ENCODE measurements around the gene PRSS53. TPM values are rescaled to one million over a fixed set of nuclear protein-coding genes. Genes with fewer than 3 reads are reported as not detected.
A peak's percentile ranks its signal among the peaks of the same experiment; 100 is the strongest.
"Not testable (repeated sequence)": the region's sequence is repeated elsewhere in the genome, so short reads cannot be mapped to it uniquely, and the experiment has no call there.

The PRSS53 gene
- total RNA-seq (under 1 TPM; 0.32 to 0.90 (median 0.48) TPM), polyA plus RNA-seq (under 1 TPM; 0.17 to 0.56 (median 0.31) TPM)
- long read RNA-seq, donor 1, result 0 reads
- long read RNA-seq, donor 2, partial matches to known transcripts, result 0 of 1 reads
- long read RNA-seq, donor 2, other reads (novel, unspliced or antisense), result 1 of 1 reads

GRCh38 chr16:31088459-31089183 is at the start of gene PRSS53:
Gene PRSS53, minus strand, starts transcription at chr16:31088943. Its CDS starts 134 bp downstream, at chr16:31088809.
- no peak within 1 kb of the TSS for H3K4me3 ChIP-seq
- no peak for TF ChIP-seq CTCF (IDR thresholded peaks at IDR 0.05)
- 77 to 84% (median 80%) methylated on average over 15 of the region's 15 CpGs for WGBS, 3 donors
- ATAC-seq, result no peak
- H3K9me3 ChIP-seq, result no peaks in the 10 kb centered on the region
- H3K27ac ChIP-seq, result no peak within 1 kb of the TSS
- H3K36me3 ChIP-seq (ENCODE audit: insufficient read depth in 1 of 2, low read depth in 1 of 2), result peaks cover 0 to 59% of the 10 kb centered on the region in 2 donors
- no peaks in the 10 kb centered on the region for H3K27me3 ChIP-seq (ENCODE audit: insufficient read depth in 3 of 3, low read length in 2 of 3)
- H3K4me1 ChIP-seq, result no peaks in the 10 kb centered on the region
- DNase-seq, result peak in 1 of 2 donors; percentile 55
- intact Hi-C loops (cut with DNase I), result no loop called here

- 85 to 89% (median 86%) methylated on average over 20 of the region's 20 CpGs for WGBS, 3 donors
- DNase-seq; H3K9me3 ChIP-seq; ATAC-seq; H3K36me3 ChIP-seq (ENCODE audit: insufficient read depth in 1 of 2, low read depth in 1 of 2); H3K27ac ChIP-seq; H3K4me3 ChIP-seq; H3K27me3 ChIP-seq (ENCODE audit: insufficient read depth in 3 of 3, low read length in 2 of 3); intact Hi-C loops (cut with DNase I): not testable (repeated sequence)
- peaks cover 20% of the 10 kb centered on the region for H3K4me1 ChIP-seq
These were observed 48.2 kb upstream of the PRSS53 start for GRCh38 chr16:31136822-31137499.

GRCh38 chr16:31136287-31136662 is 47.5 kb upstream of the PRSS53 start:
- WGBS, 3 donors, result 84 to 93% (median 90%) methylated on average over 6 of the region's 6 CpGs
- intact Hi-C loops (cut with DNase I), result no loop called here
- no peak for DNase-seq
- no peak for TF ChIP-seq CTCF (IDR thresholded peaks at IDR 0.05)
- H3K4me1 ChIP-seq, result peaks cover 13% of the 10 kb centered on the region
- H3K4me3 ChIP-seq, result no peak overlapping the region
- H3K9me3 ChIP-seq, result no peaks in the 10 kb centered on the region
- ATAC-seq, result no peak
- no peaks in the 10 kb centered on the region for H3K27me3 ChIP-seq (ENCODE audit: insufficient read depth in 3 of 3, low read length in 2 of 3)
- peaks cover 0 to 12% of the 10 kb centered on the region in 2 donors for H3K36me3 ChIP-seq (ENCODE audit: insufficient read depth in 1 of 2, low read depth in 1 of 2)
- H3K27ac ChIP-seq, result no peak overlapping the region

GRCh38 chr16:31135535-31136286 is 47.0 kb upstream of the PRSS53 start, which contains the start of gene PRSS8:
Gene PRSS8, minus strand, starts transcription at chr16:31135727. Its CDS starts 229 bp downstream, at chr16:31135498.
- 55 to 56% (median 56%) methylated on average over 22 of the region's 22 CpGs for WGBS, 3 donors
- Histone ChIP-seq H3K27me3 (ENCODE audit: insufficient read depth in 3 of 3, low read length in 2 of 3) (no peaks in the 10 kb centered on the region), H3K36me3 (ENCODE audit: insufficient read depth in 1 of 2, low read depth in 1 of 2) (peaks cover 0 to 18% of the 10 kb centered on the region in 2 donors), H3K4me3 (no peak within 1 kb of the TSS), H3K4me1 (peaks cover 12% of the 10 kb centered on the region), H3K27ac (no peak within 1 kb of the TSS), H3K9me3 (no peaks in the 10 kb centered on the region)
- no peak for DNase-seq
- no peak for TF ChIP-seq CTCF (IDR thresholded peaks at IDR 0.05)
- intact Hi-C loops (cut with DNase I), result no loop called here
- ATAC-seq, result no peak
